ENCODE measurements around the gene RHOG. TPM values are rescaled to one million over a fixed set of nuclear protein-coding genes. Genes with fewer than 3 reads are reported as not detected.

The RHOG gene
- total RNA-seq, 1 experiment from 2014 or later, result 33.6 TPM

DNA sequence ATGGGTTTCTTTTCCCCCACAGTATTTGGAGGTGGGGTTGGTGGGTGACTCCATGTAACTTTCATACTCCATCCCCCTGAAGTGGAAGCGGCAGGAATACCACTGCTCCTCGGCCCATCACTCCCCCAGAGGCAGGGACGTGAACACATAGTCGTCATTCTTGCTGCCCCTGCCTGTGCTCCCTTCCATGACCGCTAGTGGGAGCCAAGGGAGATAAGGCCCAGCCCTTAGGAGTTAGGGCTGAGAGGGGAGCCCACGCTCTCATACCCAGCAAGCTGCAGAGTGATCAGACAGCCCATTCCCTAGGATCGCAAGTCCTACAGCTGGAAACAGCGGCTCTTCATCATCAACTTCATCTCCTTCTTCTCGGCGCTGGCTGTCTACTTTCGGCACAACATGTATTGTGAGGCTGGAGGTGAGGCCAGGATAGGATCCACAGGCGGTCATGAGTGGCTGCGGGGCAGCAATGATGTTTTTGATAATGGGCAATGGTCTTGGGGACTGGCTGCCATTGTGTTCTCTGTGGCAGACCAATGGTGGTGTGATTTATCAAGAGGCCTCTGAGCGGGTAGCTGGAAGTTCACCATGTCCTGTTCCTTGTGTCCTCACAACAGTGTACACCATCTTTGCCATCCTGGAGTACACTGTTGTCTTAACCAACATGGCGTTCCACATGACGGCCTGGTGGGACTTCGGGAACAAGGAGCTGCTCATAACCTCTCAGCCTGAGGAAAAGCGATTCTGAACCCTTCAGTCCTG lies 15.9 kb downstream of the RHOG start (continued):
- TF ChIP-seq, protein P1, sequence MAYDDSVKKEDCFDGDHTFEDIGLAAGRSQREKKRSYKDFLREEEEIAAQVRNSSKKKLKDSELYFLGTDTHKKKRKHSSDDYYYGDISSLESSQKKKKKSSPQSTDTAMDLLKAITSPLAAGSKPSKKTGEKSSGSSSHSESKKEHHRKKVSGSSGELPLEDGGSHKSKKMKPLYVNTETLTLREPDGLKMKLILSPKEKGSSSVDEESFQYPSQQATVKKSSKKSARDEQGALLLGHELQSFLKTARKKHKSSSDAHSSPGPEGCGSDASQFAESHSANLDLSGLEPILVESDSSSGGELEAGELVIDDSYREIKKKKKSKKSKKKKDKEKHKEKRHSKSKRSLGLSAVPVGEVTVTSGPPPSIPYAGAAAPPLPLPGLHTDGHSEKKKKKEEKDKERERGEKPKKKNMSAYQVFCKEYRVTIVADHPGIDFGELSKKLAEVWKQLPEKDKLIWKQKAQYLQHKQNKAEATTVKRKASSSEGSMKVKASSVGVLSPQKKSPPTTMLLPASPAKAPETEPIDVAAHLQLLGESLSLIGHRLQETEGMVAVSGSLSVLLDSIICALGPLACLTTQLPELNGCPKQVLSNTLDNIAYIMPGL (CRISPR knock-in tag; IDR thresholded peaks at IDR 0.05), result 0 out of 2 replicates have a peak, but pooled peaks have one; percentile 24

DNA sequence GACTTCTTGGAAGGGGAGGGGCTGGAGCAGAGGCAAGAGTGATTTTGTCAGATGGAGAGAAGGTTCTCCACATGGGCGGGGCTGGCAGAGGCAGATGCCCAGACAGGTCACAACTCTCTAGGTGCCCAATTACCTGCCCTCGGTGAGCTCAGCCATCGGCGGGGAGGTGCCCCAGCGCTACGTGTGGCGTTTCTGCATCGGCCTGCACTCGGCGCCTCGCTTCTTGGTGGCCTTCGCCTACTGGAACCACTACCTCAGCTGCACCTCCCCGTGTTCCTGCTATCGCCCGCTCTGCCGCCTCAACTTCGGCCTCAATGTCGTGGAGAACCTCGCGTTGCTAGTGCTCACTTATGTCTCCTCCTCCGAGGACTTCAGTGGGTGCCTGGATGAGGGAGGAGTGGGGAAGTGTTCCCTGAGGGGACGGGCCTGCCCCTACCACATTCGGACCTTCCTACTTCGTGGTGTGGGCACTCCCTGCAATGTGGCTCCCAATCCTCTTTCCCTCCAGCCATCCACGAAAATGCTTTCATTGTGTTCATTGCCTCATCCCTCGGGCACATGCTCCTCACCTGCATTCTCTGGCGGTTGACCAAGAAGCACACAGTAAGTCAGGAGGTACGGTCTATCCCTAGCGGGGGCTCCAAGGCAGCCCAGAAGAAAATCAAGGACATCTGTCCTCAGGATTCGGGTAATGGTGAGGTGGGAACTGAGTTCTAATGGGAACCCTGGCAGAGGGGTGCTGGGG lies 16.8 kb downstream of the RHOG start:
- DNase-seq (ENCODE audit: low spot score) (no peak), ATAC-seq (no peak)
- POLR2A ChIA-PET, result no interaction called here
- Mint-ChIP-seq H3K4me3 (no peak overlapping the region), H3K27me3 (ENCODE audit: low read depth) (no peaks in the 10 kb centered on the region), H3K27ac (peak overlapping the region; percentile 30; the same call in 1 of the 2 replicates), H3K36me3 (peaks cover 26% of the 10 kb centered on the region), H3K9me3 (no peaks in the 10 kb centered on the region), H3K4me1 (peaks cover 41% of the 10 kb centered on the region)
- CTCF ChIA-PET, result interaction anchor here (0.6 to 3.3 kb wide), 7 partner anchors 7 to 31 kb away, joined by 3 to 71 read pairs (median 5); partner anchors contain the start of genes RHOG and STIM1
- TF ChIP-seq, protein P2, sequence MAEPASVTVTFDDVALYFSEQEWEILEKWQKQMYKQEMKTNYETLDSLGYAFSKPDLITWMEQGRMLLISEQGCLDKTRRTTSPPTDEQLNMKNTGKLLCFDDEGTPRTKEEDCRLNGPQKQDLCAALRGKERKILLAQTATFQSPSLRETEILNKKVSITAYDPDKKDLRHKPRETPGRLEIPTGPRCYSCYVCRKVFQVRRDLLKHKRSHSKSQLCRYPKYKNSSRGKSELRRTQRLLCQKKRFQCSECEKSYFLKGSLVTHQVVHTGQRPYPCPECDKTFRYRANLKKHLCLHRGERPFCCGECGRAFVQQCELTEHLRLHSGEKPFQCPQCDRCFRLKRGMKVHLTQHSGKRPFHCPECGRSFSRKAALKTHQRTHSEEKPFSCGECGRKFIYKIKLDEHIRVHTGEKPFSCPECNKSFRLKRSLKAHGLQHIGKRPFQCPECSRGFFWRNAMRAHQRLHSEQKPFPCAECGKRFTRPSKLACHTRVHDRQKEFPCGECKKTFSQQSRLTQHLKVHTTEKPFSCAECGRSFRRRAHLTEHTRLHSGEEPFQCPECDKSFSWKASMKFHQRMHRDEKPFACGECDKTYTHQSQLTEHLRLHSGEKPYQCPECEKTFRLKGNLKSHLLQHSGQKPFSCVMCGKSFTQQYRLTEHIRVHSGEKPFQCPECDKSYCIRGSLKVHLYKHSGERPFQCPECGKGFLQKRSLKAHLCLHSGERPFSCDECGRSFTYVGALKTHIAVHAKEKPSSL (CRISPR knock-in tag; conservative IDR thresholded peaks at IDR 0.05), result no peak
- TF ChIP-seq ZNF138 (CRISPR knock-in tag; conservative IDR thresholded peaks at IDR 0.05) (no peak), EMX1 (CRISPR knock-in tag; IDR thresholded peaks at IDR 0.05) (no peak), TEAD4 (CRISPR knock-in tag; IDR thresholded peaks at IDR 0.05) (no peak), ELF4 (CRISPR knock-in tag; IDR thresholded peaks at IDR 0.05; ENCODE audit: low read depth) (no peak), TP53 (CRISPR knock-in tag; IDR thresholded peaks at IDR 0.05) (no peak), ESRRA (CRISPR knock-in tag; IDR thresholded peaks at IDR 0.05; ENCODE audit: borderline replicate concordance) (no peak), ZNF263 (CRISPR knock-in tag; IDR thresholded peaks at IDR 0.05; ENCODE audit: low read depth) (no peak), IRF2 (CRISPR knock-in tag; IDR thresholded peaks at IDR 0.05; ENCODE audit: borderline replicate concordance, low read depth) (no peak), GTF2I (CRISPR knock-in tag; conservative IDR thresholded peaks at IDR 0.05) (no peak)
- TF ChIP-seq, protein P3, sequence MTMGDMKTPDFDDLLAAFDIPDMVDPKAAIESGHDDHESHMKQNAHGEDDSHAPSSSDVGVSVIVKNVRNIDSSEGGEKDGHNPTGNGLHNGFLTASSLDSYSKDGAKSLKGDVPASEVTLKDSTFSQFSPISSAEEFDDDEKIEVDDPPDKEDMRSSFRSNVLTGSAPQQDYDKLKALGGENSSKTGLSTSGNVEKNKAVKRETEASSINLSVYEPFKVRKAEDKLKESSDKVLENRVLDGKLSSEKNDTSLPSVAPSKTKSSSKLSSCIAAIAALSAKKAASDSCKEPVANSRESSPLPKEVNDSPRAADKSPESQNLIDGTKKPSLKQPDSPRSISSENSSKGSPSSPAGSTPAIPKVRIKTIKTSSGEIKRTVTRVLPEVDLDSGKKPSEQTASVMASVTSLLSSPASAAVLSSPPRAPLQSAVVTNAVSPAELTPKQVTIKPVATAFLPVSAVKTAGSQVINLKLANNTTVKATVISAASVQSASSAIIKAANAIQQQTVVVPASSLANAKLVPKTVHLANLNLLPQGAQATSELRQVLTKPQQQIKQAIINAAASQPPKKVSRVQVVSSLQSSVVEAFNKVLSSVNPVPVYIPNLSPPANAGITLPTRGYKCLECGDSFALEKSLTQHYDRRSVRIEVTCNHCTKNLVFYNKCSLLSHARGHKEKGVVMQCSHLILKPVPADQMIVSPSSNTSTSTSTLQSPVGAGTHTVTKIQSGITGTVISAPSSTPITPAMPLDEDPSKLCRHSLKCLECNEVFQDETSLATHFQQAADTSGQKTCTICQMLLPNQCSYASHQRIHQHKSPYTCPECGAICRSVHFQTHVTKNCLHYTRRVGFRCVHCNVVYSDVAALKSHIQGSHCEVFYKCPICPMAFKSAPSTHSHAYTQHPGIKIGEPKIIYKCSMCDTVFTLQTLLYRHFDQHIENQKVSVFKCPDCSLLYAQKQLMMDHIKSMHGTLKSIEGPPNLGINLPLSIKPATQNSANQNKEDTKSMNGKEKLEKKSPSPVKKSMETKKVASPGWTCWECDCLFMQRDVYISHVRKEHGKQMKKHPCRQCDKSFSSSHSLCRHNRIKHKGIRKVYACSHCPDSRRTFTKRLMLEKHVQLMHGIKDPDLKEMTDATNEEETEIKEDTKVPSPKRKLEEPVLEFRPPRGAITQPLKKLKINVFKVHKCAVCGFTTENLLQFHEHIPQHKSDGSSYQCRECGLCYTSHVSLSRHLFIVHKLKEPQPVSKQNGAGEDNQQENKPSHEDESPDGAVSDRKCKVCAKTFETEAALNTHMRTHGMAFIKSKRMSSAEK (CRISPR knock-in tag; IDR thresholded peaks at IDR 0.05; ENCODE audit: borderline replicate concordance), result no peak
- TF ChIP-seq, protein P4, sequence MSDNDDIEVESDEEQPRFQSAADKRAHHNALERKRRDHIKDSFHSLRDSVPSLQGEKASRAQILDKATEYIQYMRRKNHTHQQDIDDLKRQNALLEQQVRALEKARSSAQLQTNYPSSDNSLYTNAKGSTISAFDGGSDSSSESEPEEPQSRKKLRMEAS (CRISPR knock-in tag; IDR thresholded peaks at IDR 0.05), result no peak
- TF ChIP-seq, protein P5, sequence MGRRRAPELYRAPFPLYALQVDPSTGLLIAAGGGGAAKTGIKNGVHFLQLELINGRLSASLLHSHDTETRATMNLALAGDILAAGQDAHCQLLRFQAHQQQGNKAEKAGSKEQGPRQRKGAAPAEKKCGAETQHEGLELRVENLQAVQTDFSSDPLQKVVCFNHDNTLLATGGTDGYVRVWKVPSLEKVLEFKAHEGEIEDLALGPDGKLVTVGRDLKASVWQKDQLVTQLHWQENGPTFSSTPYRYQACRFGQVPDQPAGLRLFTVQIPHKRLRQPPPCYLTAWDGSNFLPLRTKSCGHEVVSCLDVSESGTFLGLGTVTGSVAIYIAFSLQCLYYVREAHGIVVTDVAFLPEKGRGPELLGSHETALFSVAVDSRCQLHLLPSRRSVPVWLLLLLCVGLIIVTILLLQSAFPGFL (CRISPR knock-in tag; IDR thresholded peaks at IDR 0.05; ENCODE audit: borderline replicate concordance), result no peak
- TF ChIP-seq, protein P6, sequence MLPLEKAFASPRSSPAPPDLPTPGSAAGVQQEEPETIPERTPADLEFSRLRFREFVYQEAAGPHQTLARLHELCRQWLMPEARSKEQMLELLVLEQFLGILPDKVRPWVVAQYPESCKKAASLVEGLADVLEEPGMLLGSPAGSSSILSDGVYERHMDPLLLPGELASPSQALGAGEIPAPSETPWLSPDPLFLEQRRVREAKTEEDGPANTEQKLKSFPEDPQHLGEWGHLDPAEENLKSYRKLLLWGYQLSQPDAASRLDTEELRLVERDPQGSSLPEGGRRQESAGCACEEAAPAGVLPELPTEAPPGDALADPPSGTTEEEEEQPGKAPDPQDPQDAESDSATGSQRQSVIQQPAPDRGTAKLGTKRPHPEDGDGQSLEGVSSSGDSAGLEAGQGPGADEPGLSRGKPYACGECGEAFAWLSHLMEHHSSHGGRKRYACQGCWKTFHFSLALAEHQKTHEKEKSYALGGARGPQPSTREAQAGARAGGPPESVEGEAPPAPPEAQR (CRISPR knock-in tag; IDR thresholded peaks at IDR 0.05), result no peak
- TF ChIP-seq, protein P7, sequence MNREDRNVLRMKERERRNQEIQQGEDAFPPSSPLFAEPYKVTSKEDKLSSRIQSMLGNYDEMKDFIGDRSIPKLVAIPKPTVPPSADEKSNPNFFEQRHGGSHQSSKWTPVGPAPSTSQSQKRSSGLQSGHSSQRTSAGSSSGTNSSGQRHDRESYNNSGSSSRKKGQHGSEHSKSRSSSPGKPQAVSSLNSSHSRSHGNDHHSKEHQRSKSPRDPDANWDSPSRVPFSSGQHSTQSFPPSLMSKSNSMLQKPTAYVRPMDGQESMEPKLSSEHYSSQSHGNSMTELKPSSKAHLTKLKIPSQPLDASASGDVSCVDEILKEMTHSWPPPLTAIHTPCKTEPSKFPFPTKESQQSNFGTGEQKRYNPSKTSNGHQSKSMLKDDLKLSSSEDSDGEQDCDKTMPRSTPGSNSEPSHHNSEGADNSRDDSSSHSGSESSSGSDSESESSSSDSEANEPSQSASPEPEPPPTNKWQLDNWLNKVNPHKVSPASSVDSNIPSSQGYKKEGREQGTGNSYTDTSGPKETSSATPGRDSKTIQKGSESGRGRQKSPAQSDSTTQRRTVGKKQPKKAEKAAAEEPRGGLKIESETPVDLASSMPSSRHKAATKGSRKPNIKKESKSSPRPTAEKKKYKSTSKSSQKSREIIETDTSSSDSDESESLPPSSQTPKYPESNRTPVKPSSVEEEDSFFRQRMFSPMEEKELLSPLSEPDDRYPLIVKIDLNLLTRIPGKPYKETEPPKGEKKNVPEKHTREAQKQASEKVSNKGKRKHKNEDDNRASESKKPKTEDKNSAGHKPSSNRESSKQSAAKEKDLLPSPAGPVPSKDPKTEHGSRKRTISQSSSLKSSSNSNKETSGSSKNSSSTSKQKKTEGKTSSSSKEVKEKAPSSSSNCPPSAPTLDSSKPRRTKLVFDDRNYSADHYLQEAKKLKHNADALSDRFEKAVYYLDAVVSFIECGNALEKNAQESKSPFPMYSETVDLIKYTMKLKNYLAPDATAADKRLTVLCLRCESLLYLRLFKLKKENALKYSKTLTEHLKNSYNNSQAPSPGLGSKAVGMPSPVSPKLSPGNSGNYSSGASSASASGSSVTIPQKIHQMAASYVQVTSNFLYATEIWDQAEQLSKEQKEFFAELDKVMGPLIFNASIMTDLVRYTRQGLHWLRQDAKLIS (CRISPR knock-in tag; IDR thresholded peaks at IDR 0.05; ENCODE audit: borderline replicate concordance), result no peak
